ENCODE data around the gene PPP1R18.
A peak's percentile ranks its signal among the peaks of the same experiment; 100 is the strongest.

PPP1R18 gene

DNA sequence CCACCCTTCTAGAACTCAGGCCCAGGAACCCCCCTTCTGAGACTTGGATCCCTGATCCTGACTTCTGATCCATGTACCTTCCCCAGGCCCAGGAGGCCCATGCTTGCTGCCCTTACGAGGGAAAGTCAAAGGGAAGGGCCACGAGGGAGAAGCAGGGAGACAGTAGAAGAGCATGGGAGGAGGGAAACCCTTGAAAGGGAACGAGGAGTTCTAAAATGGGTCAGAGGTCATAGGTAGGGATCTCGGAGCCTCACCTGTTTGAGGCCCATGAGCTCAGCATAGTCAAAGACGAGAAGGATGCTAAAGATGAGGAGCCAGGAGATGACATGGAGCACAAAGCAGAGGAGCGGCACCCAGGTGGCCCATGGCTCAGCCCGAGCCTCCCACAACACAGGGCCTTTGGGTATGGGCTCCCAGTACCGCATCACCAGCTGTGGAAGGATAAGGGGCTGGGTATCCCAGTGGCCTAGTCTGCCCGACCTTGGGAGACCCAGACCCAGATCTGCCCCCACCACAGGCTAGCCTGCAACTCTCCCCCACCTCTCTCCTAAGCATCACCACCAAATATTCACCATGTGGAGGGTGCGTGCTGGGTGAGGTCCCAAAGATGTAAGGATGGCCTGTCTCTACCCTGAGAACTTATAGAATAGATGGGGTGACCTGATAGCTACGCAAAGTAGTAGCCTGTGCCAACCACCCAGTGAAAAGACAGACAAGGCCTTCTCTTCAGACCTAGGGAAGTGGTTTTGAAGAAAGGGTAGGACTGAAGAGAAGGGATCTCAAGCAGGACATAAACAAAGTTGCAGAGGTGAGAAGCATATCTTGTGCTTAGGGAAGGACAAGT is 2.8 kb upstream of the PPP1R18 start:
- peak; percentile 21 for DNase-seq (ENCODE audit: low spot score)

DNA sequence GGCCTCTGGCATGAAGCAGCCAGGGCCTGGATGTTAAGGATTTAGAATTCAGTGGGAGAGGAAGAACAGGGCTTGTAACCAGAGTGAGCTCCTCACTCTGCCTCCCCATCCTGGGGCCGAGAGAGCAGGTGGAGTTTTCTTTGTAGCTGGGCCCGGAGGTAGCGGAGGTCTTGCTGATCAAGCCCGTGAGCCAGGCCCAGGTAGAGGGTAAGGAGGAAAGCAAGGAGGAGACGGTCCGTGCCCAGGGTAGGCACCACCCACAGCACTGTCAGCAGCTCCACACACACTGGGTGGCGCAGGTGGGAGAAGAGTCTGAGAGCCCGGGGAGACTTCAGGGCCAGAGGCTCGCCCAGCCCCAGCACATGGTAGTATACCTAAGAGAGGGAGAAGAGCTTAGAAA is 2.1 kb upstream of the PPP1R18 start:
- peak; percentile 11 for DNase-seq (ENCODE audit: low spot score)

- DNase-seq (ENCODE audit: low spot score): peak; percentile 79
Observed at GRCh38 chr6:30687659-30688431, 1.4 kb upstream of the PPP1R18 start.

- DNase-seq (ENCODE audit: low spot score): peak; percentile 97
Observed at GRCh38 chr6:30686908-30687658, 638 bp upstream of the PPP1R18 start.

DNA sequence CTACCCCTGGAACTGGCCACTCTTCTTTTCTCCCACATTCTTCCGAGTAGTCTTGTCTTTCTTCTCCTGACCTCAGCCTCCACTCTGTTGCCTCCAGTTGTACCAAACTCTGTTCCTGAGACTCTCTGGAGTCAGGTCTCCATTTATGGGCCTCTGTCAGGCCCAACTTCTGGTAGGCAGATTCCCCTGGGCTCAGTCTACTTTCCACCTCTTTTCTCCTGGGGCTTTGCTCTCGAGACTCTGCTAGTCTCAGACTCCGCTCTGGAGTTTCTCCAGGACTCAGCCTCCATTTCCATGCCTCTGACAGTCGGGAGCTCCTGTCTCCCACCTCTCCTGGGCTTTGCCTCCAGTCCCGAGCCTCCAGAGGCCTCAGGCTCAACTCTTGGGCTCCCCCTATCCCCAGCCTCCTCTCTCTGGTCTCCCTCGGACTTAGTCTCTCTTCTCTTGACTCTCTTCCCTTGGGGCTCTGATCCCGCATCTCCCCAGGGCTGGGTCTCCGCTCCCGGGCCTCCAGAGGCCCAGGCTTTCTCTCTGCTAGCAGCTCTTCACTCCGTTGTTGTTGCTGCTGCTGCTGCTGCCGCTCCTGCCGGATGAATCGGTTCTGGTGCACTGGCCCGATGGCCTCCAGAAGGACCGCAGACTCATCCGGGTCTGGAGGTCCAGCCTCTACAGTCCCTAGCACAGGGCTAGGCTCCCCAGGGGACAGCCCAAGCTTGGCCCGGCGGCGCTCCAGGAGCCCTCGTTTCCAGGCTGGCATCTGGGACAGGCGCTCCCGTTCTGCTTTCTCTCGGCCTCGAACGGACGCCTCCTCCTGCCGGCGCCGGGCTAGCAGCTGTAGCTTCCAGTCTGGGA is 1.1 kb downstream of the PPP1R18 start:
- peak; percentile 58 for DNase-seq (ENCODE audit: low spot score)

GRCh38 chr6:30684386-30685156 is 1.9 kb downstream of the PPP1R18 start:
- peak; percentile 76 for DNase-seq (ENCODE audit: low spot score)

DNA sequence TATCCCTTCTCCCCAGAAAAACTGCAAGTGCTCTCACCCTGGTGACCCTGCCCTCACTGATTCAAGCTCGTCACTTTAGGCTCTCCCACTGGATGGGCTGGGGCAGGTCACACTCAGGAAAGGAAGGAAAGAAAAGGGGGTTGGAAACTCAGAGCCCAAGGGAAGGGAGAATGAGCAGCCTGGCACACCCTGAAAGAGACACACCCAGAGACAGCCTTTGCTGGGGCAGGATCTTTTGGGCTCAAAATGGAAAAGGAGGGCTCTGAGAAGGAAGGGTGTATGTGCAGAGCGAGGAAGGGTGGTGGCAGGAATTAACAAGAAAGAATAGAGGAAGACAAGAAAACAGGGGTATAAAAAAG is 2.5 kb downstream of the PPP1R18 start:
- DNase-seq (ENCODE audit: low spot score): peak; percentile 52

DNA sequence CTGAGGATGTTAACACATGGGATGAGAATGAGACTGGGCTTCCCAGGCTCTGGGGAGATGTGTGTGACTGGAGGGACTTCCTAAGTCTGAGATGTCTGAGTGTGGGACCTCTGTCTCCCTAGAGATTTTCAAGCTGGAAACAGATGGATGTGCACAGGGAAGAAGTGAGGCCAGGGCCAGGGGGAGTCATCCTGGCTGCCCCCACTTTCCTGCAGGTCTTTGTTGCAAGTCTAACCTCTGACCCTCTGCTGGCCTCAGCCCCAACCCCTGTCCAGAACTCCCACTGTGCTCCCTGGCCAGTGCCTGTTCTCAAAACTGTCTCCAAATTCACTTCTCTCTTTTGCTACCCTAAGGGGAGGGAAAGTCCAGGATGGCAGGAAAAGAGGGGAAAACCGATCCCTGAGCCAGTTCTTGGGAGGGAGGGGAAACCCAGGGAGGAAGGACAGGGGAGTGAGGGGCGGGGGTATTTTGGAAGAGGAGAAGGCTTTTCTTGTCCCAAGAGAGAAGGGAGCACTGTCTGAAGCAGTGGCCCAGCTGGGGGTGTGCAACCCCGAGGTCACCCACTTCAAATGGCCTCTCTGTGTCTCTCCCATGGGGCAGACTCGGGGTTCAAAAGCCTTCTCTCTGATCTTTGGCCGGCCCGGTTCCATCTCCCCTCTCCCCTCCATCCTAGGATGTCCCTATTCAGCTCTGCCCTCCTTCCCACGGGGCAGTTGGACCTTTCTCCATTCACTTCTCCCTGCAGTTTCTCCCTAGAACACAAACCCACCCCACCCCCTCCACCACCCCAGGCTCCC is 3.1 kb downstream of the PPP1R18 start:
- DNase-seq (ENCODE audit: low spot score): peak; percentile 56

GRCh38 chr6:30682143-30683117 is 4.0 kb downstream of the PPP1R18 start:
- DNase-seq (ENCODE audit: low spot score): peak; percentile 94

- DNase-seq (ENCODE audit: low spot score): no peak
Observed at GRCh38 chr6:30681766-30682142, 4.7 kb downstream of the PPP1R18 start.

DNA sequence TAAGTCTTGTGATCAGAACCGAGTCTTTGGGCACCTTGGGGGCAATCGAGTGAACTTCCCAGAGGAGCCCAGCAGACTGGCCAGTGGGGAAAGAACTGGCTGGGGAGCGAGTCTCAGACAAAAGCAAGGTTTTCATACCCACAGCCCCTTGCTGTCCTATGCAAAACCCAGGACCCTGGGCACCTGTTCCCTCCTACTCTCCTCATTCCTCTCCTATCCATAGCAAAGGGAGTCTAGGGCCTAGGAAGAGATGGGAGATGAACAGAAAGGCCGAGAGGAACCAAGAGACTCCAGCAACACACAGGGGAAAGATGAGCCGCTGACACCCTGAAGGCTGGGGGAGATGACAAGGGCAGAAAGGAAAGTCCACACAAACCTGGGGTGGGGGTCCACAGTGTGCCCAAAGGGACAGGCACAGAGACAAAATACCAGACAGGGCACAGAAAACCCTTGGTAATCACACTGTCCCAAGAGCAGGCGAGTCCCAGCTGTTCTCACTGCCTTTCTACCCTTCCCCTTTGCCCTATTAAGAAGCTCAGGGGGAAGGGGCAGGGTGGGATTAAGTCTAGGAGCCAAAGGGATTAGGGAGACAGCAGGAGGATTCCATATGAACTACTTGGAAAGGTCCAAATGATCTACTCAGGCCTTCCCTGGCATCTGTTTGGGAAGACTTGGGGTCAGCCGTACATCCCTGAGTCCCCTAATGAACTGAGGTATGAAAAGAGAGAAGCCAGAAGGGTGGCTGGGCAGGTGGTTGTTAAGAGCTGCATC is 6.5 kb downstream of the PPP1R18 start:
- DNase-seq (ENCODE audit: low spot score): no peak

DNA sequence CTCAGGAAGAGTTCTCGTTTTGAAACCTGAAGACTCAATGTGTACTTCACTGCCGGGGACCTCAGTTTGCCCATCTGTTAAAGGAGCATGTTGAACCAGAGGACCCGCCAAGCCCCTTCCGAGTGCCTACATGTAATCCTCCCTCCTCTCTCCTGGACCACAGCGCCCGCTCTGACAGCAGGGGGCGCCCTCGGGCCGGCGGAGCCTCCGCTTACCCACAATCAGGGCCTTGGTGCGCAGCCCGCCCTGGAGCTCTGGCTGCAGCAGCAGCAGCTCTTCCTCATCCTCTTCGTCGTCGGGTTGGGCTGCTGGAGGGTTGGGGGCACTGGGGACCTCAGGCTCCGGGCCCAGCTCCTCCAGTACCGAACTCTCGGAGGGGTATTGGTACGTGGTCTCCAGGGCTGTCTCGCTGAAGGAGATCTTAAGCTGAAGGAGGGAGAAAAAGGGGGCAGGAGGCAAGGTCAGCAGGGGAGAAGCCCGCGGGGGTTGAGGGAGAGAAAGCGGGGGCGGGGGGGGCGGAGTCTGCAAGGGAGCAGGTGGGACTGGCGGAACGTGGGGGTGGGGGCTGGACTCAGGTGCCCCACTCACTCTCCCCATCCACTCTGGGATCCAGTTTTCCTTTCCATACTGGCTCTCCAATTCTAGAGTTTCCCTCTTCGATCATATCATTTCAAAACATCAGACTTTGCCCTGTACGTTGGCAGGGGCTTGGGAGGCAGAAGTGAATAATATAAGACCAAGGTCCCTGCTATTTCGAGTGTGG is 7.3 kb downstream of the PPP1R18 start:
- peak; percentile 54 for DNase-seq (ENCODE audit: low spot score)

- no peak for DNase-seq (ENCODE audit: low spot score)
Observed at GRCh38 chr6:30676660-30677285, 9.7 kb downstream of the PPP1R18 start.

GRCh38 chr6:30672445-30673253 is 13.8 kb downstream of the PPP1R18 start, which contains the start of gene DHX16:
TSS of gene DHX16 (minus strand) at chr6:30673006. CDS start at chr6:30672841, 165 bp downstream.
- DNase-seq (ENCODE audit: low spot score): peak; percentile 97

- DNase-seq (ENCODE audit: low spot score): peak; percentile 24
Observed at GRCh38 chr6:30670760-30671527, 15.5 kb downstream of the PPP1R18 start.
